GM21515 (cell line): ENCODE data around the gene PPP2R3B.
"Not testable (repeated sequence)": the region's sequence is repeated elsewhere in the genome, so short reads cannot be mapped to it uniquely, and the experiment has no call there.

Source experiments
- ATAC-seq: cut with Tn5 transposase; IDR thresholded peaks from one replicate; pipeline ENCODE4 v1.9.1; 2021; ENCODE audit not compliant: unreplicated experiment

Gene PPP2R3B

GRCh38 chrX:338836-339400 is 47.8 kb downstream of the PPP2R3B start:
- ATAC-seq: no peak

GRCh38 chrX:338281-338835 is 48.3 kb downstream of the PPP2R3B start:
- no peak for ATAC-seq

- ATAC-seq: no peak
Observed at GRCh38 chrX:337331-337831, 49.3 kb downstream of the PPP2R3B start.

GRCh38 chrX:336227-336626 is 50.5 kb downstream of the PPP2R3B start:
- no peak for ATAC-seq

GRCh38 chrX:335758-336155 is 51.0 kb downstream of the PPP2R3B start:
- no peak for ATAC-seq

GRCh38 chrX:334971-335757 is 51.5 kb downstream of the PPP2R3B start:
- no peak for ATAC-seq

GRCh38 chrX:334331-334891 is 52.3 kb downstream of the PPP2R3B start:
- no peak for ATAC-seq

GRCh38 chrX:333611-334311 is 52.9 kb downstream of the PPP2R3B start:
- ATAC-seq: no peak

- no peak for ATAC-seq
Observed at GRCh38 chrX:332916-333610, 53.6 kb downstream of the PPP2R3B start.

GRCh38 chrX:332496-332860 is 54.2 kb downstream of the PPP2R3B start:
- ATAC-seq: no peak

- ATAC-seq: no peak
Observed at GRCh38 chrX:331825-332495, 54.7 kb downstream of the PPP2R3B start.

GRCh38 chrX:331151-331824 is 55.4 kb downstream of the PPP2R3B start:
- no peak for ATAC-seq

GRCh38 chrX:330726-331150 is 56.0 kb downstream of the PPP2R3B start:
- ATAC-seq: no peak

GRCh38 chrX:330141-330725 is 56.5 kb downstream of the PPP2R3B start:
- ATAC-seq: not testable (repeated sequence)

- ATAC-seq: no peak
Observed at GRCh38 chrX:329291-329910, 57.3 kb downstream of the PPP2R3B start.

GRCh38 chrX:327660-328126 is 59.0 kb downstream of the PPP2R3B start:
- ATAC-seq: no peak

- not testable (repeated sequence) for ATAC-seq
Observed at GRCh38 chrX:324664-325063, 62.0 kb downstream of the PPP2R3B start.

GRCh38 chrX:323721-324628 is 62.7 kb downstream of the PPP2R3B start:
- ATAC-seq: no peak
